ENCODE measurements around the gene GMEB2.
A peak's percentile ranks its signal among the peaks of the same experiment; 100 is the strongest.
"Not testable (repeated sequence)": the region's sequence is repeated elsewhere in the genome, so short reads cannot be mapped to it uniquely, and the experiment has no call there.

The GMEB2 gene

GRCh38 chr20:63657260-63657936, 30.5 kb upstream of the GMEB2 start:
- DNase-seq: no peak

- DNase-seq: no peak
These were observed 29.6 kb upstream of the GMEB2 start for GRCh38 chr20:63656451-63656850.

- no peak for DNase-seq
These were observed 28.3 kb upstream of the GMEB2 start for GRCh38 chr20:63655249-63655648.

GRCh38 chr20:63653974-63654668, 27.2 kb upstream of the GMEB2 start:
- no peak for DNase-seq

- DNase-seq: peak; percentile 52
These were observed 26.4 kb upstream of the GMEB2 start, which contains the start of gene STMN3 for GRCh38 chr20:63653041-63653973. STMN3 (minus strand) TSS chr20:63653424; CDS start chr20:63653345, 79 bp downstream.

GRCh38 chr20:63652192-63652980, 25.5 kb upstream of the GMEB2 start:
- no peak for DNase-seq

- no peak for DNase-seq
These were observed 25.0 kb upstream of the GMEB2 start for GRCh38 chr20:63651942-63652191.

GRCh38 chr20:63650486-63650885, 23.6 kb upstream of the GMEB2 start:
- DNase-seq: not testable (repeated sequence)

- DNase-seq: no peak
These were observed 22.1 kb upstream of the GMEB2 start for GRCh38 chr20:63648895-63649589.

GRCh38 chr20:63648190-63648589, 21.3 kb upstream of the GMEB2 start:
- DNase-seq: no peak

GRCh38 chr20:63645218-63645617, 18.3 kb upstream of the GMEB2 start:
- no peak for DNase-seq

- no peak for DNase-seq
These were observed 17.0 kb upstream of the GMEB2 start for GRCh38 chr20:63643946-63644345.

GRCh38 chr20:63643499-63643898, 16.6 kb upstream of the GMEB2 start:
- DNase-seq: no peak

GRCh38 chr20:63642527-63643247, 15.8 kb upstream of the GMEB2 start:
- DNase-seq: no peak

- peak; percentile 95 for DNase-seq
These were observed 15.1 kb upstream of the GMEB2 start for GRCh38 chr20:63641792-63642523.

GRCh38 chr20:63641146-63641791, 14.4 kb upstream of the GMEB2 start:
- DNase-seq: peak; percentile 61

- DNase-seq: not testable (repeated sequence)
These were observed 13.8 kb upstream of the GMEB2 start for GRCh38 chr20:63640686-63641085.

GRCh38 chr20:63640086-63640485, 13.2 kb upstream of the GMEB2 start:
- DNase-seq: no peak

- peak; percentile 78 for DNase-seq
These were observed 12.4 kb upstream of the GMEB2 start for GRCh38 chr20:63639093-63639975.
